ENCODE data around the gene S100A6.

GRCh38 chr1:153557877-153558276 lies 22.1 kb upstream of the S100A6 start:
- TF ChIP-seq CTCF (IDR thresholded peaks at IDR 0.05) (no peak), POLR2A (IDR thresholded peaks at IDR 0.05) (no peak)

Measured in heart left ventricle (tissue), 13 donors.